BJ (cell line): ENCODE data around the gene GTF3C1. TPM values are rescaled to one million over a fixed set of nuclear protein-coding genes. Genes with fewer than 3 reads are reported as not detected.

Experiments used
- CTCF ChIA-PET: fragments of 350-600 bp; formaldehyde crosslinking; extraction: SDS; loops from one replicate; lab custom pipeline; 2021; ENCODE audit warnings: antibody characterized with exemption, inconsistent platforms; lab: Yijun Ruan, JAX
- POLR2A ChIA-PET: fragments of 300-600 bp; sonication (Branson Sonifier 250); formaldehyde crosslinking; extraction: SDS; loops from one replicate; lab custom pipeline; 2021; ENCODE audit warnings: antibody characterized with exemption; lab: Charles Lee
- DNase-seq: peaks from one replicate; pipeline ENCODE4 v3.0.0-alpha.2; 2011; ENCODE audit warnings: low read depth
- H3K27me3 ChIP-seq: 2 replicates; pipeline ENCODE4 v1.6.0; 2011; ENCODE audit warnings: low read length; ENCODE audit not compliant: control insufficient read depth, insufficient read depth
- H3K36me3 ChIP-seq: 2 replicates; pipeline ENCODE4 v1.5.1; 2011; ENCODE audit warnings: low read length; ENCODE audit not compliant: control insufficient read depth, insufficient read depth
- H3K4me3 ChIP-seq: 2 replicates; pipeline ENCODE4 v1.5.1; 2011; ENCODE audit warnings: low read depth, mild to moderate bottlenecking, control low read depth, low read length
- CTCF ChIP-seq: IDR thresholded peaks from 2 replicates; pipeline ENCODE4 v1.5.1; 2011; ENCODE audit warnings: low read depth, mild to moderate bottlenecking, control low read depth, inconsistent platforms, low read length, moderate library complexity; ENCODE audit not compliant: insufficient read depth
- polyA plus RNA-seq: library from polyadenylated mRNA; depleted of rRNA; stranded (reverse); fragments of >200 nt; gene quantifications from 2 replicates; pipeline ENCODE4 v1.2.3, GENCODE V29; 2011

The GTF3C1 gene
- polyA plus RNA-seq, 1 experiment: 35.8 TPM

GRCh38 chr16:27566417-27566816 is 16.7 kb upstream of the GTF3C1 start:
- ChIA-PET POLR2A (no interaction called here), CTCF (interaction anchor here (0.6 to 1.4 kb wide), 3 partner anchors 9 to 128 kb away, joined by 3 read pairs; no protein-coding TSS in a partner anchor)
- Histone ChIP-seq H3K27me3 (no peaks in the 10 kb centered on the region), H3K36me3 (no peaks in the 10 kb centered on the region), H3K4me3 (no peak overlapping the region)
- DNase-seq: no peak
- TF ChIP-seq CTCF: no peak

GRCh38 chr16:27564224-27564623 is 14.5 kb upstream of the GTF3C1 start:
- no peak for TF ChIP-seq CTCF
- H3K36me3 ChIP-seq: no peaks in the 10 kb centered on the region
- H3K4me3 ChIP-seq: no peak overlapping the region
- POLR2A ChIA-PET: no interaction called here
- no peak for DNase-seq
- CTCF ChIA-PET: interaction anchor here (0.7 kb wide), 1 partner anchor 34 kb away, joined by 3 read pairs; no protein-coding TSS in a partner anchor
- no peaks in the 10 kb centered on the region for H3K27me3 ChIP-seq

- POLR2A ChIA-PET: no interaction called here
- TF ChIP-seq CTCF: no peak
- no peak for DNase-seq
- Histone ChIP-seq H3K27me3 (no peaks in the 10 kb centered on the region), H3K4me3 (no peak overlapping the region), H3K36me3 (no peaks in the 10 kb centered on the region)
- CTCF ChIA-PET: no interaction called here
Measured at GRCh38 chr16:27561216-27561615, 11.5 kb upstream of the GTF3C1 start.

GRCh38 chr16:27558932-27559331 is 9.2 kb upstream of the GTF3C1 start:
- TF ChIP-seq CTCF: no peak
- POLR2A ChIA-PET: no interaction called here
- CTCF ChIA-PET: interaction anchor here (0.5 to 0.6 kb wide), 2 partner anchors 14 to 295 kb away, joined by 3 to 4 read pairs; no protein-coding TSS in a partner anchor
- Histone ChIP-seq H3K4me3 (no peak overlapping the region), H3K27me3 (no peaks in the 10 kb centered on the region), H3K36me3 (no peaks in the 10 kb centered on the region)
- no peak for DNase-seq

GRCh38 chr16:27558434-27558833 is 8.7 kb upstream of the GTF3C1 start:
- CTCF ChIA-PET: interaction anchor here (0.5 to 0.6 kb wide), 2 partner anchors 14 to 888 kb away, joined by 3 to 4 read pairs; no protein-coding TSS in a partner anchor
- Histone ChIP-seq H3K36me3 (no peaks in the 10 kb centered on the region), H3K27me3 (no peaks in the 10 kb centered on the region), H3K4me3 (no peak overlapping the region)
- TF ChIP-seq CTCF: no peak
- no peak for DNase-seq
- POLR2A ChIA-PET: no interaction called here
